Subcutaneous adipose tissue (tissue), 4 donors: ENCODE measurements around the gene BCL2. TPM values are rescaled to one million over a fixed set of nuclear protein-coding genes. Genes with fewer than 3 reads are reported as not detected.

Source experiments
- total RNA-seq, 4 donors: library from RNA; depleted of rRNA; stranded (reverse); fragments of >200 nt; gene quantifications; one replicate each; pipeline ENCODE4 v1.1.0, GENCODE V29; 2016
- TF ChIP-seq, protein P1 (sequence below): fragments of 450-650 bp; IDR thresholded peaks from one replicate; pipeline ENCODE4 v1.5.1; 2016; ENCODE audit warnings: low read depth, mild to moderate bottlenecking, control low read depth, antibody characterized with exemption, moderate library complexity

Gene BCL2
- total RNA-seq, 4 donors from 2014 or later, result 50.3 to 82.5 (median 55.9) TPM

GRCh38 chr18:63126134-63127069 lies 193.2 kb downstream of the BCL2 start:
- TF ChIP-seq, protein P1, sequence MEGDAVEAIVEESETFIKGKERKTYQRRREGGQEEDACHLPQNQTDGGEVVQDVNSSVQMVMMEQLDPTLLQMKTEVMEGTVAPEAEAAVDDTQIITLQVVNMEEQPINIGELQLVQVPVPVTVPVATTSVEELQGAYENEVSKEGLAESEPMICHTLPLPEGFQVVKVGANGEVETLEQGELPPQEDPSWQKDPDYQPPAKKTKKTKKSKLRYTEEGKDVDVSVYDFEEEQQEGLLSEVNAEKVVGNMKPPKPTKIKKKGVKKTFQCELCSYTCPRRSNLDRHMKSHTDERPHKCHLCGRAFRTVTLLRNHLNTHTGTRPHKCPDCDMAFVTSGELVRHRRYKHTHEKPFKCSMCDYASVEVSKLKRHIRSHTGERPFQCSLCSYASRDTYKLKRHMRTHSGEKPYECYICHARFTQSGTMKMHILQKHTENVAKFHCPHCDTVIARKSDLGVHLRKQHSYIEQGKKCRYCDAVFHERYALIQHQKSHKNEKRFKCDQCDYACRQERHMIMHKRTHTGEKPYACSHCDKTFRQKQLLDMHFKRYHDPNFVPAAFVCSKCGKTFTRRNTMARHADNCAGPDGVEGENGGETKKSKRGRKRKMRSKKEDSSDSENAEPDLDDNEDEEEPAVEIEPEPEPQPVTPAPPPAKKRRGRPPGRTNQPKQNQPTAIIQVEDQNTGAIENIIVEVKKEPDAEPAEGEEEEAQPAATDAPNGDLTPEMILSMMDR, result no peak

DNA sequence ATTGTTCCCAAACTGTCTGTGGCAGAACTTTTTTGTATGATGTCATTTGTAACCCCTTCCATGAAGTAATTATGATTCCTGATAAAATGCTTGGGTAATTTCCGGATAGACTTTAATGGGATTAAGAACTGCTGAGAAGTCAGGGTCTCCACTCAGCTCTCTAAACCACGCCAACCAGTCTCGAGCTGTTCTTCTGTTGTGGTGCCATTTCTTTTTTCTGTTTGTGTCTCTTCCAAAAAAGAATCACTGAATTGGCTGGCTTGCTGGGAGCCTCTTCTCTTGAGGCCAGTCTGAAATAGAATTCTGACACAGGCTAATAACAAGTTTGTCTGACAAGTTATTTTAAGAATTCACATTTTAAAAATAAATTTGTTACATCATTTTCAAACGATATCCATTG lies 198.9 kb downstream of the BCL2 start:
- TF ChIP-seq, protein P1, result no peak

DNA sequence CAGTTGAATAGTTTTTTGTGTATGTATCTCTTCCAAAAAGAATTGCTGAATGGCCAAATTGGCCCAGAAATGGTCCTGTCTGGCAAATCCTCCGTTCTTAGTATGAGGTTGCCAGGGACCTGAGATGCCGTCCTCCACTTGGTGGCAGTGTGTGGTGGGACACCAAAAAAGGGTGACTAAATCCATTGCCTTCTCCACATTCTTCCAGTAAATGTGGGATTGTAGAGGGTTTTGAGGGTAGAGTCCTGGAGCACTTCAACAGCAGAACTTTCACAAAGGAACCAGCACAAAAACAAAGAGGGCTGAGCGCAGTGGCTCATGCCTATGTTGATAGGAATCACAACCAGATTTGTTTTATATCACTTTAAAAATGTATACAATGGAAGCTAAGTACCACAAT lies 199.9 kb downstream of the BCL2 start:
- TF ChIP-seq, protein P1, result no peak

GRCh38 chr18:63113899-63114565 lies 205.5 kb downstream of the BCL2 start:
- TF ChIP-seq, protein P1, result no peak

DNA sequence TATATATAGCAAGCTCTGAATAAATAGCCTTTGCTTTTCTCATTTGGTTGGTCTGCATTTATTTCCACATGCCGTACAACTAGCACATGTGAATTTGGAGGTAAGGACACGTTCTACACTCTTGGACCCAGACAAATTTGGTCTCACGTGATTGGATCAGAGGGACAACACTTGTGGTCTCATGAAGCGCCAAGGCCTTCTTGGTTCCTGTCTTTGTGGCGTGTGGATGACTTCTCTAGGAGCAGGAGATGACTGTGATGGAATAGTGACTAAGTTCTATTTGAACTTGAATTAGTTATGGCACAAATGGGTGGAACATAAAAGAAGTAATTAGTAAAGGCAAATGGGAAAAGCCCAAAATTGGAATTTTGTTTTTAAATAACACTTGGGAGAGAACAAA lies 206.9 kb downstream of the BCL2 start:
- TF ChIP-seq, protein P1, result no peak

DNA sequence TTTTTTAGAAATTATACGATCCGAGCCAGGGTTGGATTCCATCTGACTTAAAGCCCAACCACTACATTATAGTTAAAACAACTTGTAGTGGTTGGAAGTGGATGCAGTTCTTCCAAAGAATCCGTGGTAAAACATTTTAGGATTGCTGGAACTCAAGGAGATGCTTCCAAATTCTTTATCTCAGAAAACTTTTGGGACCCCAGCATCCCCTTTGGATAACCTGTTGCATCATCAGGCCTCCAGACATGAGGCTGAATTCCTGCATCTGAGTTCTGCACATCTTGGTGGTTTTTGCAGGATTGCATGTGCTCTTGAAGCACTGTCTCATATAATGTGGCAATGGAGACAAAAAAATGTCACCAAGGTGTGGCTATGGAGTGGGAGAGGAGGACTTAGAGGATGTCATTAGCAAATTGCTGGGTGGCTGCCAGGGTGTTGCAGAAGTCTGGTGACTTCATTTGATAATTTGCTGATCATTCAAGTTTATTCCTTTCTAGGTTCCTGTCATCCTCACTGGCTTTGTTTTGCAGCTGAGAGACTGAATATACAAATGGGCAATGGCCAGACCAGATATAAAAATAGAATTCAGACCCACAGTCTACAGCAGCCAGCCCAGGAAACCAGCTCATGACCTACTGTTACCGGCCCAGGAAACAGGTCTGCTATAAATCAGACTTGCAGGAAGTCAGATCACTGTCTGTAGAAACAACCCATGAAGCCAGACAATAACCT lies 207.7 kb downstream of the BCL2 start:
- TF ChIP-seq, protein P1, result no peak

GRCh38 chr18:63109802-63110201 lies 209.8 kb downstream of the BCL2 start:
- TF ChIP-seq, protein P1, result no peak
